GM12864 (cell line): ENCODE results near the gene PPP1R27.

Experiments used
- DNase-seq: peaks from one replicate; pipeline ENCODE4 v3.0.0-alpha.2; 2011; ENCODE audit warnings: low read depth
- H3K4me3 ChIP-seq: 2 replicates; pipeline ENCODE4 v1.5.1; 2011; ENCODE audit warnings: mild to moderate bottlenecking, low read depth, low read length, control low read depth
- TF ChIP-seq, protein P1 (sequence below): IDR thresholded peaks from 2 replicates; pipeline ENCODE4 v1.5.1; 2011; ENCODE audit warnings: low read depth, mild to moderate bottlenecking, moderate library complexity, low read length, control low read depth, inconsistent platforms; ENCODE audit errors: missing control alignments

Gene PPP1R27

DNA sequence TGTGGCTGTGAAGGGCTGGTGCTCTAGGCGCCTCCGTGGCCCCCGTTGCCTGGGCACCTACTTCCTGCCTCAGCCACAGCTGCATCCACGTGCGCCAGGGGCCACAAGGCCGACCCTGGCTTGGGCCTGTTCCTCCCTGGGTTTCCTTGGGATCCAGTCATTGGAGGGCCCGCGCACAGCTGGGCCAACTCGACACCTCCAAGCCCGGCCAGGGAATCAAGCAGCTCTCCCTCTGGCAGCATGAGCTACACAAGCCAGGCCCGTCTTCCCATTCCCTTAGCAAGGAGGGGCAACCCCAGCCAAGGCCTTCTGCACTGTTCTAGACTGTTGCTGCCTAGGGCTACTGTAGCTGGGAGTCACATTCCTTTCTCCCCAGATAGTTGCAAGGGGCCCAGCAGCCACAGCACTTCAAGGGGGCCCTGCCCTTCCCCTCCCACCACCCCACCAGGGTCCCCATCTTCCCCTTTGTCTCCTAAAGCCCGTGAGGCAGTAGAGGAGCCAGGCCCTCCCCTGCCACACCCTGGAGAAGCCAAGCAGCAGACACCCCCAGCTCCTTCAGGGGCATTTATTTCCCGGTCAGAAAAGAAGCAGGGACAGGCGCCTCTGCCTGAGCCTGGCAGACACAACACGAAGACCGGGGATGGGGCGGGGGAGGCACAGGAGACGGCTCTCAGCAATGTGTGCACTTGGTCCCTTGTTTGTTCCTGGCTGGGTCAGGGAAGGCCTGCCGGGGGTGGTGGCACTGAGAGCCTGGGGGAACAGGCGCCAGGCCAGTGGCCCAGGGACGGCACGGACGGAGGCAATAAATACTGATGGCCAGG, 32.5 kb upstream of the PPP1R27 start:
- H3K4me3 ChIP-seq = no peak overlapping the region
- DNase-seq = no peak

DNA sequence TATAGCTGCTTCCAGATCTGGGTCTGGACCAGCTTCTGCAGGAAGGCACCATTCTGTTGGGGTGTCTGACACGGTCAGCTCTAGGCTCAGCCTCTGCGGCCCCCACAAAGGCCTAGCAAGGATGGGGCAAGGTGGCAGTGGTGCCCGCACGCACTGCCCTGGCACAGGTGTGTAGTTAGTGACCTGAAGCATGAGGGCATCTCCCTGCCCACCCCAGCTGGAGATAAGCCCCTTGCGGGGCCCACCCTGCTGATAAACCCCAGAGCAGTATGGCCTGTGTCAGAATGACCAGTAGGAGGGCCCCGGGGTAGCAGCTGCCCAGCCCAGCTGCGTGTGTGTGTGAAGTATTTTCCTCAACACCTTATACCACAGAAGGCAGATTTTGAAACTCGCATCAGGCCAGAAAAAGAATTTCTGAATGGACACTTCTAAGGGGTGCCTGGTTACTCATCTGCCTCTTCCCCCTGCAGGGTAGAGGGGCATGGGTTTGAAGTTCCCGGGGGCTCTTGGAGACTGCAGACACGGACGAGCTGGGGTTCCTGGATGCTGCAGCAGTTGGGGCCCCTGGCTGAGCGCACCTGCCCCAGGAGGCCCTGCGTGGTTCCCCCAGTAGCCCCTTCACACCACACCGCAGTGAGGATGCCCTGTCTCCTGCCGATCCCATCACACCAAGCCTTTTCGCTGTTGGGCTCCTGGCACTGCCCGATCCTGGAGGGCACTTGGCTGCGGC, 31.8 kb upstream of the PPP1R27 start:
- TF ChIP-seq, protein P1, sequence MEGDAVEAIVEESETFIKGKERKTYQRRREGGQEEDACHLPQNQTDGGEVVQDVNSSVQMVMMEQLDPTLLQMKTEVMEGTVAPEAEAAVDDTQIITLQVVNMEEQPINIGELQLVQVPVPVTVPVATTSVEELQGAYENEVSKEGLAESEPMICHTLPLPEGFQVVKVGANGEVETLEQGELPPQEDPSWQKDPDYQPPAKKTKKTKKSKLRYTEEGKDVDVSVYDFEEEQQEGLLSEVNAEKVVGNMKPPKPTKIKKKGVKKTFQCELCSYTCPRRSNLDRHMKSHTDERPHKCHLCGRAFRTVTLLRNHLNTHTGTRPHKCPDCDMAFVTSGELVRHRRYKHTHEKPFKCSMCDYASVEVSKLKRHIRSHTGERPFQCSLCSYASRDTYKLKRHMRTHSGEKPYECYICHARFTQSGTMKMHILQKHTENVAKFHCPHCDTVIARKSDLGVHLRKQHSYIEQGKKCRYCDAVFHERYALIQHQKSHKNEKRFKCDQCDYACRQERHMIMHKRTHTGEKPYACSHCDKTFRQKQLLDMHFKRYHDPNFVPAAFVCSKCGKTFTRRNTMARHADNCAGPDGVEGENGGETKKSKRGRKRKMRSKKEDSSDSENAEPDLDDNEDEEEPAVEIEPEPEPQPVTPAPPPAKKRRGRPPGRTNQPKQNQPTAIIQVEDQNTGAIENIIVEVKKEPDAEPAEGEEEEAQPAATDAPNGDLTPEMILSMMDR = no peak
- H3K4me3 ChIP-seq = no peak overlapping the region
- DNase-seq = no peak

More for the DNA sequence above, 32.5 kb upstream of the PPP1R27 start:
- TF ChIP-seq, protein P1 = no peak

DNA sequence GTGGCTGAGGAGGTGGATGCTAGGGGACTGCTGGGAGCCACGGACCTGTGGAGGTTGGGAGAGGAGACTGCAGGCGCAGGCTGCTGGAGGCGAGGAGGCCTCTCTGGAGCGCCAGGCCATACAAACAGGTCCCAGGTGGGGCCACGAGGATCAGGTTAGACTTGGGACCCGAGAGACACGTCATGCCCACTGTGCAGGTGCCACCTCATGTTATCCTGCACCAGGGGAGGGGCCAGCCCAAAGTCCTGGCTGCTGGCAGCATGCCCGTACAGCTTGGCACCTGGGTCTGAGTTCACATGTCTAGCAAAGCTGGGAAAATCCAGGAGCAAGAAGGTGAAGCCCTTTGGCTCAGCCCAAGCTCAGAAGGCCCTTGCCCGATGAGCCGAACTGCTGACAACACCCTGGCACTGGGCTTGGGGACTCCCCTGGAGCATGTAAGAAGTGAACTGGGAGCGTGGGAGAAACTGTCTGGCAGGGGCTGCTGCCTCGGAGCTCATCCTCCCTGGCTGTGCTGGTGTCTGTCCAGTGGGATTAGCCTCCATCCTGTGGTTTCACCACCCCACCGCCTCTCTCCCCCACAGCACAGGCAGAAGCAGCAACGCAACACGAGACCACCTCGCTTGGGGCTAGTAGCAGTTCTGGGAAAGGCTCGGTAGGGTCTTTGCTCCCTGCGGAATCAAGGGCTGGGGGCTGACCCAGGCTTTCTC, 31.0 kb upstream of the PPP1R27 start:
- DNase-seq = no peak
- H3K4me3 ChIP-seq = no peak overlapping the region
- TF ChIP-seq, protein P1 = no peak

DNA sequence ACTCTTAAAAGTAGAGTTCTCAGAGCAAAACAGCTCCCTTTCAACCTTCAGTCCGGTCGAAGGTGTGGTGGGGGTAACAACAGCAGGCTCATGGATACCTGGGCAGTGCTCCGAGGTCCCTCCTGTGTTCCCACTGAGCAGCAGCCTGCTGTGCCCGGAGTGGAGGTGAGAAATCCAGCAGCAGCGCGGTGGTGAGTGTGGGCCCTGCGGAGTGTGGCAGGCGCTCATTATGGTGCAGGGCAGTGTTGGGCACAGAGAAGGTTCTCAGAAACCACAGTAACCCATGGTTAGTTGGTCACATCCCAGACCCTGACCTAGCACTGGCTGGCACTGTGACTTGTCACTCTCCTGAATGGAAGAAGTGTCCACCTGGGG, 30.5 kb upstream of the PPP1R27 start:
- no peak overlapping the region for H3K4me3 ChIP-seq
- DNase-seq = no peak
- TF ChIP-seq, protein P1 = no peak

DNA sequence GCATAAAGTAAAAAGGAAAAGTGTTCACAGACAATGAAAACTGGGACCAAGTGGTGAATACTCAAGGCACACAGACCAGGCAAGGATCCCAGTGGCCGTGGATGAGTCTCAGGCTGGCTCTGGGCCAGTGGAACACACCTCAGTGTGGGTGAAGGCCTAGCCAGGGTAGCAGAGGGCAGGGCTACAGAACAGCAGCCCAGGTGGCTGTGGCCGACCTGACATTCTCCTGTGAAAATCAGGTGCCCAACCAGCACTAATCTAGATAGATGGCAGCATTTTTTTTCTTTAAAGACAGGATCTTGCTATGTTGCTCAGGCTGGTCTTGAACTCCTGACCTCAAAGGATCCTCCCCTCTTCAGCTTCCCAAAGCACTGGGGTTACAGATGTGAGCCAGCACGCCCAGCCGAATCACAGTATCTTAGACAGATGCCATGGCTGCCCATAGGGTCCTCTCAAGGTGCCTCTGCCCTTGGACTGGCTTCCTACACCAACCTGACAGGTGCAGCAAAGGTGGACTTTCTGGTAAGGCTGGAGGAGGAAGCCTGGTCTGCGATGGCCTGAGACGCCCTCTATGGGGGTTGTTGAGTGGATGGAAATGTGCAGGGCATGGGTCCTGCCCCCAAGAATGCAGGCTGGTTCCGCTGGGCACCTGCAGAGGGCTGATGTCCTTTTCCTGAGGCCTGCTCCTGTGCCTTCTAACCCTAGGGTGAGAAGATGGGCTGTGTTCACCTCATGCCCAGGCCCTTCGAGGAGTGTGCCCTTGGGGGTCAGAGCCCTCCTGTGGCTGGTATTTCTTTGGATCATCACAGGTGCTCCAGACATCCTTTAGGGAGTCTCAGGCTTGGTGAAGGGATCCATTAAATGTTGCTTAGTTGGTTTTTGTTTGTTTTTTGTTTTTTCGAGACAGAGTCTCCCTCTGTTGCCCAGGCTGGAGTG, 29.3 kb upstream of the PPP1R27 start:
- H3K4me3 ChIP-seq = no peak overlapping the region
- DNase-seq = no peak
- TF ChIP-seq, protein P1 = no peak

DNA sequence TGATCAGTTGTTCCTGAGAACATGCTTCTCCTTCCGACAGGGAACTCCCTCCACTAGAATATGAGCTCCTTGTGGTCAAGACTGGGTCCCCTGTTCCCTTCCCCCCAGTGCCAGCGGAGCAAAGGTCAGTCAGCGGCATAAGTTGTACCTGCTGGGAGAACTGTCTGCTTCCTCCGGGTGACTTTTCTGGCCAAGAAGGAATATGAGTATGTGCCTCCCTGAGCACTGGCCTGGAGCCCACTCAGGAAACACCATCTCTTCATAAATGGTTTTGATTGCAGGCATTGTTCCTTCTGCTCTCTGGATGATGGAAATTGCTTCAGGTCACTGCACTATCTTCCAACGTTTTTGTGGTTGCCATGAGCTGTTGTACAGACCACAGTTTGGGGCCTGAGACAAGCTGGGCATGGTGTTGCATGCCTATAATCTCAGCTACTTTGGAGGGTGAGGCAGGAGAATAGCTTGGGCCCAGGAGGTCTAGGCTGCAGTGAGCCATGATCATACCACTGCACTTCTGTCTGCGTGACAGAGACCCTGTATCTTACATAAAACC, 28.3 kb upstream of the PPP1R27 start:
- no peak overlapping the region; the same call in 1 of the 2 replicates for H3K4me3 ChIP-seq
- TF ChIP-seq, protein P1 = no peak
- DNase-seq = no peak
